SIG-M5 (cell line): Measurements from ENCODE around the gene ARHGDIA.
A peak's percentile ranks its signal among the peaks of the same experiment; 100 is the strongest.
"Not testable (repeated sequence)": the region's sequence is repeated elsewhere in the genome, so short reads cannot be mapped to it uniquely, and the experiment has no call there.

Experiments used
- DNase-seq: peaks from one replicate; lab custom pipeline; 2025; lab: John Stamatoyannopoulos, UW

Gene ARHGDIA

DNA sequence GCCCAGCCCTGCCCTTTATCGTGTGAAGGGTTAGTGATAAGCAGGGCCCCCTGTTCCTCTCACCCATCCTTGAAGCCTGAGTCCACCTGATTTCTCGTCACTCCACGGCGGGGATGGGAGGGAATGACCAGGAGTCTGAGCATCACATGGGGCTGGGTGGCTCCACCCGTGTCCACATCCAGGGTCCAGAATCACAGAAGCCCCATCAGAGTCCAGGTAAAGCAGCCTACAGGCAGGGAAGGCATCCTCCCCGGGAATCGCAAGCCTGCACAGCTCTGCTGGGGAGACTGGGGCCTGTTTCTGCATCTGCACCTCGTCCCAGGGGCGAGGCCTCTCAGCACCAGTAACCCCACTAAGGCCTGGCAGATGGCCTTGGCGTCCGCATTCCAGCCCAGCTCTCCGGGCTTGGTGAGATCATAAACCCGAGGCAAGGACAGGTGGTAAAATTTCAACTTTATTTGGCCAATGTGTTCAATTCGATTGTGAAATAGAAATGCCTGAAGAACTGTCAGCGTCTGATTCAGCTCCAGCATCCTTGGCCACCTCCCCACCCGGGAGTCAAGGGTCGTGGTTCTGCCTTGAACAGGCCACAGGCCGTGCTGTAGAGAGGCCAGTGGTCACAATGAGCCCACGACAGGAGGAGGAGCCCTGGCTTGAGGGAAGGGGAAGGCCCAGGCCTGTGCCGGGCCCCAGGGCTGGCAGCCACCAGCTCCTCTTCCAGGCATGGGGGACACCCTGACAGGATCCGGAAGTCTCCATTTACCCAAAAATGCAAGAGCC is 28.2 kb downstream of the ARHGDIA start:
- no peak for DNase-seq

DNA sequence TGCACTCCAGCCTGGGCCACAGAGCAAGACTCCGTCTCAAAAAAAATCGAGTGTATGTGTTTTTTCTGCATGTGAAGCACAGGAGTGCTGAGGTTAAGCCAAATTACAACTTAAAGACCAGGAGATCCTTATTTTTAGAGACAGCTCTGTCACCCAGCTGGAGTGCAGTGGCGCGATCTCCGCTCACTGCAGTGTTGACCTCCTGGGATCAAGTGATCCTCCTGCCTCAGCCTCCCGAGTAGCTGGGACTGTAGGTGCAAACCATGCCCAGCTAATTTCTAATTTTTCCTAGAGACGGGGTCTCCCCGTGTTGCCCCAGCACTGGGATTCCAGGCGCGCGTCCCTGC is 28.8 kb downstream of the ARHGDIA start:
- no peak for DNase-seq

DNA sequence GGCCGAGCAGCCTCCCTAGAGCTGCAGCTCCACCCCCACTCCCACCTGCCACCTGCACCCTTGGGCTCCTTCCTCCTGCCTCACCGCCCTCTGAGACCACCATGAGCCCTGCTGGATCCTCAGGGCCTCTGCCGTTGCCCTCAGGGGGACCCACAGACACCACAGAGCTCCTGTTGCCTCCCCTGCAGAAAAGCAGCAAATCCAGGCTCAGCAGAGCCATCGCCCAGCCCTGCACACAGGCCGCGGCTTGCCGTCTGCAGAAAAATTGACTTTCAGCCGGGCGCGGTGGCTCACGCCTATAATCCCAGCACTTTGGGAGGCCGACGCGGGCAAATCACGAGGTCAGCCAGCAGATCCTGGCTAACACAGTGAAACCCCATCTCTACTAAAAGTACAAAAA is 29.3 kb downstream of the ARHGDIA start:
- no peak for DNase-seq

DNA sequence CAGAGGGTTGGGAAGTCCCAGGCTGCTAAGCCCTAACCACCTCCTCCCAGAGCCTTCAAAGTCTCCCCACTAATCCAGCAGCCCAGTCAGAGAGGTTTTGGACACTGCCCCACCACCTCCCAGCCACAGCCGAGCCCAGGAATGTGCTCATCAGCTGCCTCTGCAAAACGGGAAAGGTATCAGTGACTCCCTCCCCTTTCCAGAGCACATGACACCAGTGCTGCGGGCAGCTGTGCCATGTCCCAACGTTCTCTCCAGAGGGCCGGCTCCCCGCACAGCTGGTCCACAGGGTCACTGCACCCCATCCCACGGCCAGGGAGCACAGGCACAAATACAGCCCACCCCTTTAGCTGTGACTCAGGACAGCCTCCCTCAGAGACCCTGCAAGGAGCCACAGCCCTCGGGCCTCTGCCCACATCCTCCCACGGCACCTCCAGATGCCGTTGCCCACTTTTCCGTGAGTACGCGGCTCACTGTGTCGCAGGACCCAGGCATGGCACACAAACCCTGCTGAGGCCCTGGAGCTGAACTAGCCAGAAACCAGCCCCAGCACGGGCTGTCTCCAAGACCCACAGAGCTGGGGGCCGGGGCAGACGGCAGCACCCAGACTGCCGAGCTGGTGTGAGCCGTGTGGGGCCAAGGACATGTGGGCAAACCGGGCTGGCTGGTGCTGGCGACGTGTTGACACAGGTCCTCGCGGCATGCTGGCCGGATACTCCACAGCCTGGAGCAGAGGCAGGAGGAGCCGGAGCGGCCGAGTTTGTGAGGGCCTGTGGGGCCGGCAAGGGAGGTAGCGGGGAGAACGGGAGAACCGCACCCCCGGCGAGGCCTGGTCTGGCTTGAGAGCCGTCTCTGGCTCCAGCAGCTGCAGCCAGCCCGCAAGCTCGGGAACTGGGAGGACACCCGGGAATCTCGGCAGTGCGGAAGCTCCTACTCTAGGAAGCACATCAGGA is 30.0 kb downstream of the ARHGDIA start:
- no peak for DNase-seq

DNA sequence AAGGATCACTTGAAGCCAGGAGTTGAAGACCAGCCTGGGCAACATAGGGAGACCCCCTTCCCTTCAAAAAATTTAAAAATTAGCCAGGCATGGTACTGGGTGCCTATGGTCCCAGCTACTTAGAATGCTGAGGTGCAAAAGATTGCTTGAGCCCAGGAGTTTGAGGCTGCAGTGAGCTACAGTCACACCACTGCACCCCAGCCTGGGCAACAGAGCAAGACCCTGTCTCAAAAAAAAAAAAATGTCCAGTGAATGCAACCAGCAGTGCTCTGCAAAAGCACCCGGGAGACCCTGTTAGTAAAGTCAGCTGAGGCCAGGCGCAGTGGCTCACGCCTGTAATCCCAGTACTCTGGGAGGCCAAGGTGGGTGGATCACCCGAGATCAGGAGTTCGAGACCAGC is 31.1 kb downstream of the ARHGDIA start:
- not testable (repeated sequence) for DNase-seq

DNA sequence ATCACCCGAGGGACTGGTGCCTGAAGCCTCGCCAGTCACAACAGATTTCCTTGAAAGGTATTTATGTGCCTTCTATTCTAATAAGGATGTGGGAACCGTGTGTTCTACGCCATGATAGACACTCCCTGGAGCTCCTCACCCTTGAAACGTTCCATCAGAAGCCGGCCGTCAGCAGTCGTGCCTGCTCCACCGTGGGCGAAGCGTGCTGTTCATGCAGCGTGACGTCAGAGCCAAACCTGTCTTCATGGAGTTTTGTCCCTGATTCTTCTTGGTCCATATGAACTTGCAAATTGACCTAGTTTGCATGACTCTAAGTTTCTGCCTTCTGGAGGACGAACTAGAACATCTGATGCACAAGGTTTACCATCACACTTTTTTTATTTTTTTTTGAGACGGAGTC is 31.8 kb downstream of the ARHGDIA start:
- DNase-seq: no peak

DNA sequence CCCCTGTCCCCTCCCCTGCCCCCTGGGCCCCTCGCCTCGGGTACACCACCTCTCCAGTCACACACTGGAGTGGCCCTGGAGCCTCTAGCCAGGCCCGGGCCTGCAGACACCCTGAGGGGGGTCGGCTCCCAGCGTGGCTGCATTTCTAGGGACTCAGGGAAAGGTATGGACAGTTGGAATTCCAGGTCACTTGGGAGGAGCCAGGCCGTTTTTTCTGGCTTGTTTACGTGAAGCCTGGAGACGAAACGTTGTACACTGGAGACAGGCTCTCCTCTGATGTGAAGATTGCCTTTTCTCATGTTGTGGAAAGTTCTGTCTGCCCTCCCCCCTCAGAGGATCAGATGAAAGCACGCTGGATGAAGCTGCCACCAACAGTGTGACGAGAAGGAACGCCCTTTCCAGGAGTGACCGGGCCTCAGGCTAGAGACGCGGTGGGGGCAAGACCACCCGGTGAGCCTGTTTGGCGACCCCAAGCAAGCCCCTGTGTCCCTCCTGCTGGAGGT is 32.3 kb downstream of the ARHGDIA start:
- no peak for DNase-seq

DNA sequence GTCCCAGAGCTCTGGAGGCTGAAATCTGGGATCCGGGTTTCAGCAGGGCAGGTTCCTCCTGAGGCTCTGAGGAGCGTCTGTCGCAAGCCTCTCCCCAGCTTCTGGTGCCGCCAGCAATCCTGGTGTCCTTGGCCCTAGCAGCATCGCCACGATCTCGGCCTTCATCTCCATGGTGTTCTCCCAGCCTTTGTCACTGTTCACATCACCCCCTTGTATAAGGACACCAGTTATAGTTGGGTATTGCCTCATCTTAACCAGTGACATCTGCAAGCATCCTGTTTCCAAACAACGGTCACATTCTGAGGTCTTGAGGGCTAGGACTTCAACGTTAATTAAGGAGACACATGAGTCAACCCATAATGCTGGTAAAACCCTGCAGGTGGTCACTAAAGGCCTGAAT is 33.5 kb downstream of the ARHGDIA start:
- peak; percentile 98 for DNase-seq

DNA sequence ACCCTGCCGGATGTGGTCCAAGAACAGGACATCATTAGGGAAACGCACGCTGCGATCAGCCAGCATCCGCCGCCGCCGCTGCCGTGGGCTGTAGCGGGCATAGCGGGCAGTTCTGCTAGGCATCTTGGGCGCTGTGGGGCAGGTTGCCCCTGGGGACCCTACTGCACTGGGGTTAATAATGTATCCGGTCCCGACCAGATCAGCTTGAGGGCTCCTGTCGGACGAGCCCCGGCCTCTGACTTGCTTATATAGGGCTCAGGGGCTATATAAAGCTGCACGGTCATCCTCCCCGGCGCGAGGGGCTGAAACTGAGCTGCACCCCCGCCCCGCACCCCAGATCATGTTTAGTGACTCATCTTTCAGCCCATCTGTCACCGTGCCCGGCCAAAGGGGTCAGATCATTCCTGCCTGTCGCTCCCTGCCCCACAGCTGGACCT is 36.3 kb downstream of the ARHGDIA start, which contains the start of gene PPP1R27:
TSS of gene PPP1R27 (minus strand) at position 220 of the 437 bp plus-strand sequence. CDS start at position 123, 97 bp downstream.
- DNase-seq: no peak

DNA sequence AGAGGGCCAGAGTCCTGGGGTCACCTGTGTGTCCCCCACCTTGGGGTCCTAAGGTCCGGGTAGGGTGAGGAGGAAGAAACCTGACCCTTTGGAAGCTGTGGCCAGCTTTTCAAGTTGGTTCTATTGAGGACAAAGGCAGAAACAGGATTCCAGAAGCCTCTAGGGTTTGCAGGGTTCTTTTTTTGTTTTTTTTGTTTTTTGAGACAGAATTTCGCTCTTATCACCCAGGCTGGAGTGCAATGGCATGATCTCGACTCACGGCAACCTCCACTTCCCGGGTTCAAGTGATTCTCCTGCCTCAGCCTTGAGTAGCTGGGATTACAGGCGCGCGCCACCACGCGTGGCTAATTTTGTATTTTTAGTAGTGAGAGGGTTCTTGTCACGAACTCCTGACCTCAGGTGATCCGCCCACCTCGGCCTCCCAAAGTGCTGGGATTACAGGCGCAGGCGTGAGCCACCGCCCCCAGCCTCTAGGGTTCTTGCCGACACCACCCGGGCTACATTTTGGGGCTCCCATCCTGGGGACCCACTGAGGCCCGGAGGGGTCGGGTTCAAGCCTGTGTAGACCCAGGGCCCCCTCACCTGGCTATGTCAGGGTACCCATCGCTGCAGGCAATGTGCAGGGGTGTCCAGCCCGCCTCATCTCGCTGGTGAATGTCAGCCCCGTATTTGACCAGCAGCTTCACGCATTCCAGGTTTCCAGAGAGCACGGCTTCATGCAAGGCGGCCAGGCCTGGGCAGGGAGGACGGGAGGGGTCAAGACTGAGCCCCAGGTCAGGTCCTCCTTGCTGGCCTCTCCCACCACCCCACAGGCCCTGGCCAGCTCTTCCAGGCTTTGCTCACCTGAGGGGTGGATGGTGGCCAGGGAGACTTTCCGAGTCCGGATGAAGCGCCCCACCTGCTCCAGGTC is 37.0 kb downstream of the ARHGDIA start:
- no peak for DNase-seq

DNA sequence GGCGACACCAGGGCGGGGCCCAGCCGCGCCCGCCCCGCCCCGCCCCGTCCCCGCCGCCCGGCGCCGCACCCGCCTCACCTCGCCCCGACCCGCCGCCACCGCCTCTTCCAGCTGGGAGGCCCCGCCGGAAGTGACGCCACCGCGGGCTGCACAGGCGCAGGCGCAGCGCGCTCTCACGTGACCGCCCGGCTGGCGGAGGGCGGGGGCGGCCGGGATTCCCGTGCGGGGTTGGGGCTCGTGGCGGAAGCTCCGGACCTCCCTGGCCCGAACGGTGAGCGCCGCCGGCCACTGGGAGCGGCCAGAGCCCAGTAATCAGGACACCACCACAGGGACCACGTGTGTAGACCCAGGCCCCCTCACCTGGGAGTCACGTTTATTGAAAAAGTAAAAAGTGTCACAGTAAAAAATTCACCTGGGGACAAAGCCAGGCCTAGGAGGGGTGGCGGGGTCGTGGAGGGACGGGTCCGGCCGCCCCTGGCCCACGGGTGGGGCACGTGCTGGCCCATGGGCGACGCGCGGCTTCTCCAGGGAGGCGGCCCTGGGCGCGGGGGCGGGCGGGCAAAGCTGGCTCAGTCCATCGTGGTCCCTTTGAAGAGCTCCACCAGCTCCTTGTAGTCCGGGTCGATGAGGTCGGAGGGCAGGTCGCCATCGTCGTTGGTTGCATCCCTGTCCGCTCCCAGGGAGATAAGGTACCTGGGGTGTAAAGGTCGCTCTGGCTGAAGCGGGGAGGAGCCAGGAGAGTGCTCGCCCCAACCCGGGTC is 37.8 kb downstream of the ARHGDIA start, which contains the start of gene MCRIP1:
TSS of gene MCRIP1 (minus strand) at position 132 of the 761 bp plus-strand sequence. CDS start 8,785 bp downstream, outside the sequence.
- peak; percentile 47 for DNase-seq

DNA sequence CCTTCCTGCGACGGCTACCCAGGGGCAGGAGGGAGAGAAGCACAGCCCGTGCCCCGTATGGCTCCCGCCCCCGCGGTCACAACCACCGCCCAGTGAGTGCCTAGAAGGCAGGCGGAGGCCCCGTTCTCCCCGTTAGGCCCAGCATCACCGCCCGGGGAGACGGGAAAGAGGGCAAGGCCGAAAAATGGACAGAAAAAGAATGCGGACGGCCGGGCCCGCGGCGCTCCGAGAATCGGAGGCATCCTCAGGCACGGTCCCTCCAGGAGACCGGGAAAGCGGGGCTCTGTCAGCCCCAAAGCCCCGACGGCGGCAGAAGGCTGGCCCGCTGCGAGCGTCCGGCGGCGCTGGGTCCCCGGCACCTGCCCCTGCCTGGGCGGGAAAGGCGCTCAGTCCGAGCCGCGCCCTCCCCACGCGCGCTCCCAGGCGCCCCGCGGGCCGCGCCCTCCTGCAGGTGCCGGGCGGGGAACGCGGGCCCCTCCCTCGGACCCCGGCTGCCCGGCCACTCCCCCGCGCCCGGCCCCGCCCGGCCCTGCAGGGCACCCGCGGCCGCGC is 38.5 kb downstream of the ARHGDIA start:
- no peak for DNase-seq

DNA sequence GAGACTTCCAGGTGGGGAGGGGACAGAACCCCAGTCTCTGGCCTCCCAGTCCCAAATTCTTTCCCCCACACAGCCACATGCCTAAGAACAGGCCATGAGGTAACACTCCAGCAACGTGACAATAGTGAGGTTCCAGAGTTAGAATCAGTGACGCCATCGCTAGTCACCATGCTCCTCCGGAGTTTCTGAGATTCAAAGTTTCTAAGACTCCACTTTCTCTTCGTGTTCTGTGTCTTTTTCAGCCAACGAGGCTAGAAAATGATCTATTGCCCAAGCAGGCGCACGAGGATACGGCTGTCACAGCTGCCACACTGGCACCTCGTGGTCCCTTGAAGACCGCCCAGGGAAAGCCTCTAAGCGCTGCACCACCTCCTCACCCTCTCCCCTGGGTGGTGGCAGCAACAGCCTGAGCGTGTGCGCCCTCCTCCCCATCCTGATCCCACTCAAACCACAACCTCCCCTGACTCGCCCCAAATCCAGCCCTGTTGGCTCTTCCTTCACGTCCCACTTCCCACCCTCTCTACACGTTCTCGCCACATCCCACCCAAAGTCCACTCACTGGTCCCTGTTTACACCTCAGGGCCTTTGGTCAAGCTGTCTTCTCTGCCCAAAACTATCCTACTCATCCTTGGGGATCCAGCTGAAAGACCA is 39.1 kb downstream of the ARHGDIA start:
- DNase-seq: peak; percentile 42

DNA sequence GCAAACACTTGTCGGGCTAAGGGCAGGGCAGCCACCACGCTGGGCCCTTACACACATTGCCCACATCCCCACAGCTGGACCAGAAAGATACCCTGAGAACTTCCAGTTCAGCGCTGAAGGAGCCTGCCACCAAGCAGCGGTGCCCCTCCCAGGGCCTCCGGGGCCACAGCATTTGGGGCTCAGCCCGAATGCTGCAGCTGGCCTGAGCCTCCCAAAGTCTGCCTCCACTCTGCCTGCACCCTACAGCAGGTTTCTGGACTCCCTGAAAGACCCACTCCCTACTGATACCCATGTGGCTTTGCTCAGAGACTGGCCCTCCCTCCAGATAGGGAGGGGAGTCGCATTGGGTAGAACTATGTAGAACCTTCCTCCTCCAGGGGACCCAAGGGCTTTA is 39.6 kb downstream of the ARHGDIA start:
- no peak for DNase-seq

DNA sequence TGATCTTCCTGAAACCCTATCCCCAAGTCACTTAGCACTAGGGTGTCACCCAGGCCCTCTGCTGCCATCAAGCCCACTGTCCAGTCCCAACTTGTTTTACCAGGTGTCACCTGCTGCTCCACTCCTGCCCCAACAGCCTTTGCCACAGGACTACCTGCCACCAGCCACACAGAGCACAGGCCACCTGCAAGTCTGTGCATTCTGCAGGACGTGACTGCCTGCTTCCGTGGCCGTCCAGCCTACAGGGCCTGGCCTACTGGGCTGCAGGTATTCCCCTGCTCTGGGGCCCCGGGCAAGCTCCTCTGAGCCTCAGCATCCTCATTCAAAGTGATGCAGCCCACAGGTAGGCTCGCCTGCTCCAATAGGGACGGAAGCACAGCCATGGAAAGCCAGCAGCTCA is 41.3 kb downstream of the ARHGDIA start:
- no peak for DNase-seq

DNA sequence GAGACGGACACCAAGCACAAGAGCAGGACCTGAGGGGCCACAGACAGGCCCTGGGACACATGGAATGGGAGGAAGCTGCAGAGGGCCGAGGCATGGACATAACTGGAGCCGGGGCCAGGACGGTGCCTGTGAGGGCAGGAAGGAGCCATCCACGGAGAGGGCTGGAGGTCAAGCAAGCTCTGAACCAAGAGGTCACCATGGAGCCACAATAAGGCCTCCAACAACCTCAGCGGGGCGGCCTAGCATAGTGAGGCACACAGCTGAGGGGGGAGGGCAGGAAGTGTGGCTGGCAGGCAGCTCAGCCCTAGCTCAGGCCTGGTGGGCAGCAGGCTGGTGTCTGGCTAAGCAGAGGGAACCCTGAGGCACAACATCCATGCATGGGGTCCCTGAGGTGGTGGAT is 42.5 kb downstream of the ARHGDIA start:
- DNase-seq: no peak

DNA sequence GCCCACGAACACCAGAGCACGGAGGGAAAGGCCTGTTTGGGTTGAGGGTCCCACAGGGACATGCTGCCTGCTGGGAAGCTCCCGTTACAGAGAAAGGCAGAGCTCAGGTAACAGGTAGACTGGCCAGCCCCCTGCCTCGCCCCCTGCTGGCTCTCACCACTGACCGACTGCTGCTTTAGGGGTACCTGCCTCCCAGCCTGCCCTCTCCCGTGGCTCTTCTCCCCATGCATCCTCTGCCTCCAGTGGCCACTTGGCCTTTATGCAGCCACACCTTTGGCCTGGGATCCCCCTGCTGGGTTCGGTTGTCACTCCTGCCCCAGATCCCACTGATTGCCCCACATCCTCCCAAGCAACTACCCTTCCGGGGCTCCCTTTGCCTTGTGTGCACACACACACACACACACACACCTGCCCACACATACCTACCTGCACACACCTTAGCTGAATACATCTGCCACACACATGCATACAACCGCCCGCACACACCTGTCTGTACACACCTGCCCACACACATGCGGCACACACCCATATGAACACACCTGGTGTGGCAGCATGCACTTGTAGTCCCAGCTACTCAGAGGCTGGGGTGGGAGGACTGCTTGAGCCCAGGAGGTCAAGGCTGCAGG is 45.2 kb downstream of the ARHGDIA start:
- DNase-seq: no peak

DNA sequence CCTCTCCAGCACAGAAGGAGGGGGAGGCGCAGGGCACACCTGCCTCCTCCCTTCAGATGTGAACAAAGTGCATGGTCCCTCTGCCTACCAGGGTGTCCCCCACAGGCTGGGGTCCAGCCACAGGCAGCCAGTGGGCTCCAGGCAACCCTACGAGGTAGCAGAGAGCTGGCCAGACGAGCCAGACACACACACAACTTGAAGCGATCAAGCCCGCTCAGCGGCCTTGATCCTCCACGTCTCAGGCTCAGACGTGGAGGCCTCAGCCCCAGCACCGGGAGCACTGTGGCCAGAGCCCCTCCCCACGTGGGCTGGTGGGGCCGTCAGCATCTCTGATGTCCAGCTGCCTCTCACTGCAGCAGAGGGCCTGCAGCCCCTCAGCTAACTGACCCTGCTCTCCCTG is 46.5 kb downstream of the ARHGDIA start:
- DNase-seq: no peak

DNA sequence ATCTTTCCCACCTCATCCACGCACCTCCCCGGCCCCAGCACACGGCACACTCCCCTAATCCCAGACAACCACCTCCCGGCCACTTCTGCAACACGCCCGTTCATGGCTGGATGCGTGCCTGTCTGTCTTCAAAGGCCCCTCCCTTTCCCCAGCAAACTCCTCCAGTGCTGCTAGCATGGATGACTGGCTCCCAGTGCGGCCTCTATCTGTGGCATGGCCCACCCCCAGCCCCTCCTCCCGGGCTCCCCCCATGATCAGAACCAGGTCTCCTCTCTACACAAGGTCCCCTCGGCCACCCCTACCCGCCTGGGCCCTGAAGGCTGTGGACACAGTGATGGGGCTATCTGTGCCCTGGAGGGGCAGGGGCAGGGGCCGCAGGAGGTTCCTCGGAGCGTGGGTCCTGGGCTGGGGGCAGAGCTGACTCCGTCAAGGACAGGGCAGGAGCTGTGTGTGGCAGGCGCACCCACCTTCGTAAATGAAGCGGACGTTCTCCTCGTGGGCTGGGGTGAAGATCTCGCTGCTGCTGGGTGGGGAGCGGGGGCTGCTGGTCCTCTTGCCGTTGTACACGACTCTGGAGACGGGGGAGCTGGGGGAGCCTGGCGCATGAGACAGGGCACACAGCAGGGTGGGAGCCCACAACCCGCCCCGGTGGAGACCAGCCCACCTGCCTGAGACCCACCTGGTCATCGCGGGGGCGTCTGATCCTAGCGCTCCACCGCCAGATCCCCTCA is 47.2 kb downstream of the ARHGDIA start:
- DNase-seq: no peak
